ENCODE data around the gene KRTAP9-9.

GRCh38 chr17:41265078-41265477 lies 9.9 kb downstream of the KRTAP9-9 start, which contains the start of gene KRTAP9-6:
- TF ChIP-seq CTCF (IDR thresholded peaks at IDR 0.05; ENCODE audit: low read depth, low read length) (no peak), POLR2A (IDR thresholded peaks at IDR 0.05; ENCODE audit: extremely low read depth, insufficient read length) (no peak), MAX (IDR thresholded peaks at IDR 0.05; ENCODE audit: low read depth, low read length) (no peak)

Data from NB4 (cell line).